GM21390 (cell line): Measurements from ENCODE around the gene ZBTB24.
"Not testable (repeated sequence)": the region's sequence is repeated elsewhere in the genome, so short reads cannot be mapped to it uniquely, and the experiment has no call there.

Experiments
- ATAC-seq: cut with Tn5 transposase; IDR thresholded peaks from one replicate; pipeline ENCODE4 v1.9.1; 2021; ENCODE audit not compliant: unreplicated experiment

Gene ZBTB24

GRCh38 chr6:109482905-109483734, at the start of gene ZBTB24:
Gene ZBTB24 (minus strand): TSS chr6:109483219. CDS start chr6:109482026, 1,193 bp downstream.
- peak; percentile 88 for ATAC-seq

- ATAC-seq, result no peak
These were observed 48.4 kb upstream of the ZBTB24 start for GRCh38 chr6:109531446-109531845.

GRCh38 chr6:109527989-109528388, 45.0 kb upstream of the ZBTB24 start:
- no peak for ATAC-seq

GRCh38 chr6:109526905-109527628, 44.0 kb upstream of the ZBTB24 start:
- no peak for ATAC-seq

- ATAC-seq, result no peak
These were observed 41.1 kb upstream of the ZBTB24 start for GRCh38 chr6:109524129-109524528.

- no peak for ATAC-seq
These were observed 40.5 kb upstream of the ZBTB24 start for GRCh38 chr6:109523478-109523877.

- ATAC-seq, result no peak
These were observed 38.1 kb upstream of the ZBTB24 start for GRCh38 chr6:109521080-109521479.

- not testable (repeated sequence) for ATAC-seq
These were observed 36.6 kb upstream of the ZBTB24 start for GRCh38 chr6:109519647-109520046.

- ATAC-seq, result no peak
These were observed 33.9 kb upstream of the ZBTB24 start for GRCh38 chr6:109516929-109517328.

- ATAC-seq, result no peak
These were observed 32.9 kb upstream of the ZBTB24 start for GRCh38 chr6:109515781-109516409.

- no peak for ATAC-seq
These were observed 31.9 kb upstream of the ZBTB24 start for GRCh38 chr6:109514946-109515345.

GRCh38 chr6:109513571-109514071, 30.6 kb upstream of the ZBTB24 start:
- ATAC-seq, result no peak

GRCh38 chr6:109512271-109512817, 29.3 kb upstream of the ZBTB24 start:
- no peak for ATAC-seq

GRCh38 chr6:109511832-109512231, 28.8 kb upstream of the ZBTB24 start:
- ATAC-seq, result no peak

GRCh38 chr6:109510358-109510757, 27.3 kb upstream of the ZBTB24 start:
- ATAC-seq, result no peak

- no peak for ATAC-seq
These were observed 25.3 kb upstream of the ZBTB24 start for GRCh38 chr6:109508166-109508860.

GRCh38 chr6:109507490-109508072, 24.6 kb upstream of the ZBTB24 start:
- no peak for ATAC-seq

GRCh38 chr6:109506841-109507240, 23.8 kb upstream of the ZBTB24 start:
- no peak for ATAC-seq

GRCh38 chr6:109506314-109506713, 23.3 kb upstream of the ZBTB24 start:
- ATAC-seq, result no peak
